Iris pigment epithelial cell (primary cell): Measurements from ENCODE around the gene ST8SIA2.
A peak's percentile ranks its signal among the peaks of the same experiment; 100 is the strongest.
"Not testable (repeated sequence)": the region's sequence is repeated elsewhere in the genome, so short reads cannot be mapped to it uniquely, and the experiment has no call there.

Source experiments
- DNase-seq: peaks from one replicate; pipeline ENCODE4 v3.0.0-alpha.2; 2011; ENCODE audit warnings: low read depth

Gene ST8SIA2

GRCh38 chr15:92438471-92438870 lies 44.8 kb downstream of the ST8SIA2 start:
- DNase-seq, result no peak

GRCh38 chr15:92443381-92443780 lies 49.7 kb downstream of the ST8SIA2 start:
- DNase-seq, result no peak

GRCh38 chr15:92444631-92445030 lies 51.0 kb downstream of the ST8SIA2 start:
- DNase-seq, result no peak

GRCh38 chr15:92448370-92448769 lies 54.7 kb downstream of the ST8SIA2 start:
- no peak for DNase-seq

- peak; percentile 8 for DNase-seq
Observed at GRCh38 chr15:92449476-92449875, 55.8 kb downstream of the ST8SIA2 start.

- peak; percentile 31 for DNase-seq
Observed at GRCh38 chr15:92451225-92451825, 57.6 kb downstream of the ST8SIA2 start.

GRCh38 chr15:92452143-92452542 lies 58.5 kb downstream of the ST8SIA2 start:
- DNase-seq, result no peak

- DNase-seq, result no peak
Observed at GRCh38 chr15:92453607-92454006, 59.9 kb downstream of the ST8SIA2 start.

GRCh38 chr15:92454555-92455105 lies 60.9 kb downstream of the ST8SIA2 start:
- DNase-seq, result no peak

- DNase-seq, result no peak
Observed at GRCh38 chr15:92455271-92455670, 61.6 kb downstream of the ST8SIA2 start.

- no peak for DNase-seq
Observed at GRCh38 chr15:92457471-92458041, 63.9 kb downstream of the ST8SIA2 start.

- no peak for DNase-seq
Observed at GRCh38 chr15:92460023-92460422, 66.3 kb downstream of the ST8SIA2 start.

- DNase-seq, result no peak
Observed at GRCh38 chr15:92462424-92463125, 68.9 kb downstream of the ST8SIA2 start.

- no peak for DNase-seq
Observed at GRCh38 chr15:92463352-92463751, 69.7 kb downstream of the ST8SIA2 start.

- no peak for DNase-seq
Observed at GRCh38 chr15:92463826-92464225, 70.1 kb downstream of the ST8SIA2 start.

GRCh38 chr15:92466834-92467233 lies 73.2 kb downstream of the ST8SIA2 start:
- DNase-seq, result no peak

GRCh38 chr15:92467245-92467644 lies 73.6 kb downstream of the ST8SIA2 start:
- DNase-seq, result no peak

- DNase-seq, result no peak
Observed at GRCh38 chr15:92468991-92469390, 75.3 kb downstream of the ST8SIA2 start.

- DNase-seq, result no peak
Observed at GRCh38 chr15:92471288-92471687, 77.6 kb downstream of the ST8SIA2 start.

- no peak for DNase-seq
Observed at GRCh38 chr15:92473756-92474155, 80.1 kb downstream of the ST8SIA2 start.

- not testable (repeated sequence) for DNase-seq
Observed at GRCh38 chr15:92479730-92480129, 86.0 kb downstream of the ST8SIA2 start.

GRCh38 chr15:92480361-92480760 lies 86.7 kb downstream of the ST8SIA2 start:
- no peak for DNase-seq

- DNase-seq, result no peak
Observed at GRCh38 chr15:92485441-92485840, 91.8 kb downstream of the ST8SIA2 start.
